Adrenal gland (tissue), 12 donors: Measurements from ENCODE around the gene TPP1. TPM values are rescaled to one million over a fixed set of nuclear protein-coding genes. Genes with fewer than 3 reads are reported as not detected.

Experiments
- DNase-seq, 7 donors: peaks; one replicate each; pipeline ENCODE4 v3.0.0-alpha.2; 2019 to 2020
- H3K27ac ChIP-seq, 5 donors: fragments of 200-600 bp; sonication (generic) in 4 of 5; 1 replicate in 3 of 5; 2 replicates in 2 of 5; pipeline versions ENCODE4 v1.5.1 to v1.8.0; 2016 to 2020; ENCODE audit warnings: mild to moderate bottlenecking in 1 of 5
- H3K27me3 ChIP-seq: fragments of 200-600 bp; 2 replicates; pipeline ENCODE4 v1.8.0; 2021
- H3K36me3 ChIP-seq, 2 donors: fragments of 200-600 bp; replicated peaks in 1 of 2; 1 replicate in 1 of 2; 2 replicates in 1 of 2; pipeline versions ENCODE4 v1.5.1 to v1.8.0; 2018 to 2022
- H3K4me1 ChIP-seq, 2 donors: fragments of 200-600 bp; replicated peaks in 1 of 2; 1 replicate in 1 of 2; 2 replicates in 1 of 2; pipeline versions ENCODE4 v1.5.1 to v1.8.0; 2018 to 2021
- H3K4me3 ChIP-seq, 4 donors: fragments of 200-600 bp; sonication (generic) in 3 of 4; one replicate each; pipeline ENCODE4 v1.5.1; 2016 to 2018
- H3K9me3 ChIP-seq, 3 donors: fragments of 200-600 bp; sonication (generic) in 1 of 3; replicated peaks in 1 of 3; 1 replicate in 2 of 3; 2 replicates in 1 of 3; pipeline versions ENCODE4 v1.5.1 to v1.8.0; 2016 to 2021
- CTCF ChIP-seq, 6 experiments: fragments of 450-650 bp in 4 of 6; fragments of 200-600 bp in 2 of 6; sonication (generic) in 1 of 6; IDR thresholded peaks; 1 replicate in 5 of 6; 2 replicates in 1 of 6; pipeline versions ENCODE4 v1.5.1 to v1.8.0; 2016 to 2021; ENCODE audit warnings: antibody characterized with exemption in 6 of 6, mild to moderate bottlenecking in 2 of 6, moderate library complexity in 1 of 6
- POLR2A ChIP-seq, 2 donors: fragments of 450-650 bp; IDR thresholded peaks; one replicate each; pipeline ENCODE4 v1.6.1; 2017; ENCODE audit warnings: antibody characterized with exemption in 2 of 2, mild to moderate bottlenecking in 2 of 2, moderate library complexity in 1 of 2
- WGBS, 4 donors: extraction: QIAGEN DNeasy Blood & Tissue Kit in 2 of 4; methylation state at CpG; one replicate each; pipeline versions ENCODE4 v1.1.5 to v1.1.7; 2013 to 2017; 5-methylcytosine and 5-hydroxymethylcytosine counted together
- intact Hi-C, 2 donors: fragments of 100-400 bp; cut with DNase I; formaldehyde crosslinking; loops; one replicate each; pipeline versions ENCODE4 v1.14.1 to v1.15.0; 2022 to 2023
- polyA plus RNA-seq, 3 donors: library from polyadenylated mRNA; stranded (reverse); fragments of 200-250 nt in 2 of 3; fragments of 350-450 nt in 1 of 3; fragmentation: Illumina TruSeq in 1 of 3; extraction: RNeasy Lipid Tissue Mini Kit (QIAGEN cat#74804) in 1 of 3; gene quantifications; one replicate each; pipeline ENCODE4 v1.2.3, GENCODE V29; 2013 to 2014
- total RNA-seq, 9 donors: library from RNA; depleted of rRNA in 4 of 9; stranded (reverse); fragments of >200 nt in 4 of 9; fragments of 120-200 nt in 1 of 9; fragmentation: NEBNext Ultra II Directional in 1 of 9; extraction: Animal tissue kit (Norgen Biotek cat#: 25700) in 1 of 9; gene quantifications; one replicate each; pipeline versions ENCODE4 v1.1.0 to v1.2.4, GENCODE V29; 2013 to 2023
- donor health status: healthy with polysubstance abuse.
- donor health status: Bipolar disorder and iron deficiency.
- donor health status: DM: yes; HTN: yes; CAD: no.
- donor health status: DM: no; HTN: no; CAD: no.
- donor health status: DM: no; HTN: no; CAD: no.
- donor health status: DM: yes; HTN: yes; CAD: no.

The TPP1 gene
- total and polyA plus RNA-seq, 12 donors = 53.2 to 464 (median 288) TPM

GRCh38 chr11:6578134-6578533, 41.1 kb downstream of the TPP1 start:
- TF ChIP-seq POLR2A (IDR thresholded peaks at IDR 0.05) (no peak), CTCF (IDR thresholded peaks at IDR 0.05) (no peak)
- no peak for DNase-seq
- H3K4me3 ChIP-seq = no peak overlapping the region
- H3K4me1 ChIP-seq = peaks cover 6 to 16% of the 10 kb centered on the region in 2 donors
- H3K27me3 ChIP-seq = no peaks in the 10 kb centered on the region
- no peak overlapping the region for H3K27ac ChIP-seq
- intact Hi-C loops = no loop called here
- peaks cover 0 to under 1% (median 0%) of the 10 kb centered on the region in 3 donors for H3K9me3 ChIP-seq
- no peaks in the 10 kb centered on the region for H3K36me3 ChIP-seq
- 80 to 100% (median 89%) methylated on average over 1 of the region's 1 CpG for WGBS, 4 donors

GRCh38 chr11:6576471-6577373, 42.5 kb downstream of the TPP1 start:
- DNase-seq = peak in 5 of 7 donors; percentile 29 to 73 (median 45)
- Histone ChIP-seq H3K9me3 (no peaks in the 10 kb centered on the region), H3K4me1 (peaks cover 11 to 16% of the 10 kb centered on the region in 2 donors), H3K27ac (peak overlapping the region in 2 of 5 donors; percentile 31 to 60), H3K36me3 (no peaks in the 10 kb centered on the region), H3K27me3 (no peaks in the 10 kb centered on the region), H3K4me3 (no peak overlapping the region)
- intact Hi-C loops = no loop called here
- 43 to 67% (median 51%) methylated on average over 5 to 6 of the region's 6 CpGs for whole genome bisulfite sequencing, 4 donors
- no peak for TF ChIP-seq CTCF (IDR thresholded peaks at IDR 0.05)

GRCh38 chr11:6574816-6575715, 44.2 kb downstream of the TPP1 start:
- H3K27me3 ChIP-seq = no peaks in the 10 kb centered on the region
- no peak for TF ChIP-seq CTCF (IDR thresholded peaks at IDR 0.05)
- TF ChIP-seq POLR2A (IDR thresholded peaks at IDR 0.05) = no peak
- H3K36me3 ChIP-seq = no peaks in the 10 kb centered on the region
- no peaks in the 10 kb centered on the region for H3K9me3 ChIP-seq
- 85 to 89% (median 87%) methylated on average over 6 of the region's 6 CpGs for WGBS, 4 donors
- no peak overlapping the region for H3K27ac ChIP-seq
- H3K4me3 ChIP-seq = no peak overlapping the region
- intact Hi-C loops = no loop called here
- H3K4me1 ChIP-seq = peaks cover 11 to 16% of the 10 kb centered on the region in 2 donors
- DNase-seq = no peak

GRCh38 chr11:6572215-6572614, 47.0 kb downstream of the TPP1 start:
- Histone ChIP-seq H3K4me3 (no peak overlapping the region), H3K4me1 (peaks cover 14 to 20% of the 10 kb centered on the region in 2 donors), H3K27me3 (no peaks in the 10 kb centered on the region), H3K36me3 (no peaks in the 10 kb centered on the region), H3K27ac (no peak overlapping the region), H3K9me3 (no peaks in the 10 kb centered on the region)
- TF ChIP-seq POLR2A (IDR thresholded peaks at IDR 0.05) (no peak), CTCF (IDR thresholded peaks at IDR 0.05) (no peak)
- intact Hi-C loops = no loop called here
- WGBS, 4 donors = 61 to 72% (median 67%) methylated on average over 2 of the region's 2 CpGs
- no peak for DNase-seq
